ENCODE results near the gene RAI14.

The RAI14 gene

DNA sequence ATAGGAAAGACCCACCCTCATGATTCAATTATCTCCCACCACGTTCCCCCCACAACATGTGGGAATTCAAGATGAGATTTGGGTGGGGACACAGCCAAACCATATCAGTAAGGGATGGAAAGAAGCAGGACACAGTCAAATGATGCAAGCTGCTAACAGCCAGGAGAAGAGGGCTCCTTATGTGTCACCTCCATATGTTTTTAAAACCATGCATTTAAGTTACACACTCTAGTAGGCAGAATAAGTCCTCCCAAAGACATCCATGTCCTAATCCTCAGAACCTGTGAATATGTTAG lies 178.6 kb downstream of the RAI14 start:
- DNase-seq (ENCODE audit: extremely low spot score): no peak
- ChIA-PET POLR2A (no interaction called here), CTCF (interaction anchor here (1.0 to 5.0 kb wide), 5 partner anchors 8 to 59 kb away, joined by 4 to 22 read pairs (median 5); no protein-coding TSS in a partner anchor)
- TF ChIP-seq, protein P1, sequence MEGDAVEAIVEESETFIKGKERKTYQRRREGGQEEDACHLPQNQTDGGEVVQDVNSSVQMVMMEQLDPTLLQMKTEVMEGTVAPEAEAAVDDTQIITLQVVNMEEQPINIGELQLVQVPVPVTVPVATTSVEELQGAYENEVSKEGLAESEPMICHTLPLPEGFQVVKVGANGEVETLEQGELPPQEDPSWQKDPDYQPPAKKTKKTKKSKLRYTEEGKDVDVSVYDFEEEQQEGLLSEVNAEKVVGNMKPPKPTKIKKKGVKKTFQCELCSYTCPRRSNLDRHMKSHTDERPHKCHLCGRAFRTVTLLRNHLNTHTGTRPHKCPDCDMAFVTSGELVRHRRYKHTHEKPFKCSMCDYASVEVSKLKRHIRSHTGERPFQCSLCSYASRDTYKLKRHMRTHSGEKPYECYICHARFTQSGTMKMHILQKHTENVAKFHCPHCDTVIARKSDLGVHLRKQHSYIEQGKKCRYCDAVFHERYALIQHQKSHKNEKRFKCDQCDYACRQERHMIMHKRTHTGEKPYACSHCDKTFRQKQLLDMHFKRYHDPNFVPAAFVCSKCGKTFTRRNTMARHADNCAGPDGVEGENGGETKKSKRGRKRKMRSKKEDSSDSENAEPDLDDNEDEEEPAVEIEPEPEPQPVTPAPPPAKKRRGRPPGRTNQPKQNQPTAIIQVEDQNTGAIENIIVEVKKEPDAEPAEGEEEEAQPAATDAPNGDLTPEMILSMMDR (IDR thresholded peaks at IDR 0.05; ENCODE audit: control extremely low read depth, extremely low read depth, low read depth, missing control alignments): no peak

DNA sequence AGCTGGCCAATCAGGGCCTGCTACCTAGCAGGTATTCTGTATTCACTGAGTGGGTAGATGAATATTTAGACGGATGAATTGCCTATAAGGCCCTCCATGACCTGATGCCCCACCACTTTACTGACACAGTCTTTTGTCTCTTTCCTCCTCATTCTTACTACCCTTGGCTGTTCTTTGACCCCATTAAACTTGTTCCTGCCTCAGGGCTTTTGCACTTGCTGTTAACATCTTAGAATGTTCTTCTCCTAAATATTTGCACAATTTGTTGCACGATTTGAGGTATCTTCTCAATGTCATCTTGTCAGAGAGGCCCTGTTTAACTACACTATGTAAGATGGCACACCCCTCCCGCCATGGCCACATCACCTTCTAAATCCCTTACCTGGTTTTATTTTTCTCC lies 179.5 kb downstream of the RAI14 start:
- ChIA-PET CTCF (interaction anchor here (1.0 to 5.0 kb wide), 4 partner anchors 9 to 58 kb away, joined by 4 to 22 read pairs (median 4); no protein-coding TSS in a partner anchor), POLR2A (no interaction called here)
- DNase-seq (ENCODE audit: extremely low spot score): no peak
- TF ChIP-seq, protein P1 (IDR thresholded peaks at IDR 0.05; ENCODE audit: control extremely low read depth, extremely low read depth, low read depth, missing control alignments): no peak

DNA sequence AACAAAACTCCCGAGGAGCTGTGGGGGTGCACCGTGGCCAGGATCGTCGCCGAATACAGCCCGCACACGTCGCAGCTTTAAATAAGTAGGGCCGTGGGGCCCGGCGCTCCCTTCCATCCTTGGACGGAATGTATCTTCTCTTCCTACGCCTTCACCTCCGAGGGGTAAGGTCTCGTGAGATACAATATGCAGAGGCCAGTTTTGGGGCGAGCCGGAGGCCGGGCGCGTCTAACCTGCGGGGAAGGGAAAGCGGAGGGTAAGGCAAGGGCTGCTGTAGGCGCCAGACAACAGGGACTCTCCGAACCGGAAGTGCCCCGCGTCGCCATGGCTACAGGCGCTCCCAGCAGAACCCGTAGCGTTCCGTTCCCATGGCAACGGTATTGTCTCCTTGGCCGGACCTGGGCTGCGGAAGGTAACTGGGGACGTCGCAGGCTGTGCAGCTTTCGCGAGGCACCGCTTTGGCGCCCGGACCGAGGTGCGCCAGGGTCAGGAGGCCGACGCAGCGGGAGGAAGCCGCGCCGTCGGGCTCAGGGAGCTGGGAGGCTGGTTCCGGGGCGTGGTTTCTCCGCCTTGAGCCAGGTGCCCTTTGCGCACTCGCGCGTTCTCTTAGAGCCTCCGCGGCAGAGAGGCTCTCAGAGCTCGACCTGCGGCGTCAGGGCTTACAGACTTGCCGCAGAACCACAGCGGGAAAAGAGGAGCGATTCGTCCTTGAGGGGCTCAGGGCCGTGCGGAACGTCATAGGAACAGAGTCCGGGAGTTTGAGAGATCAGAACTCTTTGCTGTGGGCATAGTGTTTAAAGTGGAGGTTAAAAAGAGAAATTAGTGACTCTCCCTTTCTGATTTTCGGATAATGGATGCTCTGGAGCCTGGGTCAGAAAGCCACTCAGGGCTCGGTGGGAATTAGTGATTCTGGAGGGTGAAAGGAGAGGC lies 182.9 kb downstream of the RAI14 start, which contains the start of gene TTC23L:
Gene TTC23L (plus strand): TSS at position 380 of the 930 bp plus-strand sequence. CDS start 1,508 bp downstream, outside the sequence.
- TF ChIP-seq, protein P1 (IDR thresholded peaks at IDR 0.05; ENCODE audit: control extremely low read depth, extremely low read depth, low read depth, missing control alignments): no peak
- CTCF ChIA-PET: interaction anchor here (1.0 to 5.0 kb wide), 8 partner anchors 10 to 353 kb away, joined by 3 to 22 read pairs (median 4); no protein-coding TSS in a partner anchor
- POLR2A ChIA-PET: interaction anchor here (0.7 kb wide), 1 partner anchor 14 kb away, joined by 5 read pairs; no protein-coding TSS in a partner anchor
- DNase-seq (ENCODE audit: extremely low spot score): peak; percentile 92

DNA sequence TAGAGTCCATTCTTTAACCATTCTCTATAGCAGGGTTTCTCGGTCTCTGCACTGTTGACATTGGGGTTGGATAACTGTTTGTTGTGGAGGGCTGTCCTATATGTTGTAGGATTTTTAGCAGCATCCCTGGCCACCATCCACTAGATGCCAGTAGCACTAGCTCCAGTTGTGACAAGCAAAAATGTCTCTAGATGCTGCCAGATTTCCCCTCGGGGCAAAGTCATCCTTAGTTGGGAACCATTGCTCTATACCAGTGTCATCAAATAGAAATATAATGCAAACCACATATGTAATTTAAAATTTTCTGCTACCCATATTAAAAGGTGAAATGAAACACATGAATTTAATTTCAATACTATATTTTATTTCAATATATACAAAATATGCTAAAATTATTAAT lies 185.7 kb downstream of the RAI14 start:
- DNase-seq (ENCODE audit: extremely low spot score): no peak
- POLR2A ChIA-PET: no interaction called here
- CTCF ChIA-PET: no interaction called here
- TF ChIP-seq, protein P1 (IDR thresholded peaks at IDR 0.05; ENCODE audit: control extremely low read depth, extremely low read depth, low read depth, missing control alignments): no peak

DNA sequence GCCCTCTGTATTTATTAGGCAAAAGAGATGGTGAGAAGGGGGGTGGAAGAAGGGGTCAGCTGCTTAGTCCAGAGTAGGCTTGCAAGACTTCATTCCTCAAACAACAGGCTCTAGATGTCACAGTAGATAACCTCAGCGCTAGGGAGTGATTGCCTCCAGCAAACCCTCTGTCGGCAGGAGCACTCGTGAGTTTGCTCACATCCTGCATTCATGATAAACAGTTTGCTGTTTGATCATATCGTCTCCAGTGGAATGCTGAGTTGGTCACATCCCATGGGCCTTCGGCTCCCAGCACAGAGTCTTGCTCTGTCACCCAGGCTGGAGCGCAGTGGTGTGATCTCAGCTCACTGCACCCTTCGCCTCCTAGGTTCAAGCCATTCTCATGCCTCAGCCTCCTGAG lies 186.4 kb downstream of the RAI14 start:
- ChIA-PET CTCF (interaction anchor here (0.6 kb wide), 1 partner anchor 10 kb away, joined by 3 read pairs; no protein-coding TSS in a partner anchor), POLR2A (no interaction called here)

DNA sequence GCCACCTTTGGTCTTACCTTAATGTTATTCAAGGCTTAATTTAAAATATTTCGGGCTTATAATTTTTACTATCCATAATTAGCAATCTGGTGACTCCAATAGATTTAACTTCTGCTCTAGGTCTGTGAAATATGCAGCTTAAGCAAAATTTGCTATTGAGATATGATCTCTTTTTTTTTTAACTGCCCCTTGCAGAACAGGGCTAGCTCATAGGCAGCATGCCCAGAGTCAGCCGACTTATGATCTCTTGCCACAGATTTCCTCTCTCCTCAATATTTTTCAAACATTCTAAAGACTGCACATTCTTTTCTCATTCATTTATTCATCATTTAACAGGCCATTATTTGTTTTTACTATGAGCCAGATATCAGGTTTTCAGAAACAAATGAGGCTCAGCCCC lies 187.4 kb downstream of the RAI14 start:
- CTCF ChIA-PET: no interaction called here
- POLR2A ChIA-PET: no interaction called here

More for the DNA sequence above, 186.4 kb downstream of the RAI14 start:
- TF ChIP-seq, protein P1 (IDR thresholded peaks at IDR 0.05; ENCODE audit: control extremely low read depth, extremely low read depth, low read depth, missing control alignments): no peak
- no peak for DNase-seq (ENCODE audit: extremely low spot score)

More for the DNA sequence above, 187.4 kb downstream of the RAI14 start:
- no peak for DNase-seq (ENCODE audit: extremely low spot score)
- TF ChIP-seq, protein P1 (IDR thresholded peaks at IDR 0.05; ENCODE audit: control extremely low read depth, extremely low read depth, low read depth, missing control alignments): no peak

All from GM10248 (cell line).